ENCODE measurements around the gene ZNF708.

- TF ChIP-seq E2F6 (IDR thresholded peaks at IDR 0.05) (no peak), CTCF (IDR thresholded peaks at IDR 0.05; ENCODE audit: control extremely low read depth in 1 of 3, insufficient read depth in 1 of 3, low read depth in 1 of 3, low read length in 3 of 3) (no peak), POLR2A (IDR thresholded peaks at IDR 0.05; ENCODE audit: control extremely low read depth in 1 of 2, low read depth in 2 of 2, low read length in 2 of 2) (peak in 1 of 2 experiments; percentile 98; a peak in 2 of 3 replicates), MAFK (IDR thresholded peaks at IDR 0.05; ENCODE audit: low read depth, low read length) (no peak), SIN3A (conservative IDR thresholded peaks at IDR 0.05 in 1 of 2, IDR thresholded peaks at IDR 0.05 in 1 of 2; ENCODE audit: low read depth in 1 of 2, low read length in 2 of 2) (peak; percentile 27 to 67; a peak in 1 of 4 replicates), HDAC2 (IDR thresholded peaks at IDR 0.05; ENCODE audit: borderline replicate concordance in 1 of 2, low read depth in 2 of 2, low read length in 2 of 2) (no peak), TAF1 (IDR thresholded peaks at IDR 0.05; ENCODE audit: low read depth, low read length) (peak; percentile 99), MAX (IDR thresholded peaks at IDR 0.05) (no peak), POLR2AphosphoS5 (IDR thresholded peaks at IDR 0.05; ENCODE audit: low read depth, low read length) (peak; percentile 97), CREB1 (IDR thresholded peaks at IDR 0.05) (0 out of 2 replicates have a peak, but pooled peaks have one; percentile 11)
Observed at GRCh38 chr19:21358768-21359451, 29.7 kb upstream of the ZNF708 start, which contains the start of gene ZNF738.
